T-helper 1 cell treated with Interleukin-12 subunit alpha and Interleukin-12 subunit beta and Interleukin-4 antibody, amounts not matched to agents 30 μg/mL and 1 μg/mL, for 36 hours (primary cell): ENCODE measurements around the gene COL4A1.

Experiments used
- H3K27ac Mint-ChIP-seq: one replicate; pipeline ENCODE4 v1.8.0; 2021; ENCODE audit warnings: mild to moderate bottlenecking, mixed read lengths
- H3K27me3 Mint-ChIP-seq: one replicate; pipeline ENCODE4 v1.8.0; 2021; ENCODE audit warnings: low read depth, mixed read lengths
- H3K36me3 Mint-ChIP-seq: one replicate; pipeline ENCODE4 v1.8.0; 2021; ENCODE audit warnings: low read depth, mixed read lengths
- H3K4me1 Mint-ChIP-seq: one replicate; pipeline ENCODE4 v1.8.0; 2021; ENCODE audit warnings: low read depth, mixed read lengths
- H3K4me3 Mint-ChIP-seq: one replicate; pipeline ENCODE4 v1.8.0; 2021; ENCODE audit warnings: mild to moderate bottlenecking, moderate library complexity, mixed read lengths
- H3K9me3 Mint-ChIP-seq: one replicate; pipeline ENCODE4 v1.8.0; 2021; ENCODE audit warnings: mixed read lengths

The COL4A1 gene

GRCh38 chr13:110132225-110132982 is 174.6 kb downstream of the COL4A1 start:
- peaks cover 16% of the 10 kb centered on the region for H3K27me3 Mint-ChIP-seq
- no peak overlapping the region for H3K27ac Mint-ChIP-seq
- peaks cover 3% of the 10 kb centered on the region for H3K4me1 Mint-ChIP-seq
- H3K9me3 Mint-ChIP-seq: no peaks in the 10 kb centered on the region
- no peaks in the 10 kb centered on the region for H3K36me3 Mint-ChIP-seq
- no peak overlapping the region for H3K4me3 Mint-ChIP-seq

GRCh38 chr13:110131424-110131823 is 175.5 kb downstream of the COL4A1 start:
- H3K4me1 Mint-ChIP-seq: no peaks in the 10 kb centered on the region
- no peaks in the 10 kb centered on the region for H3K36me3 Mint-ChIP-seq
- H3K27ac Mint-ChIP-seq: no peak overlapping the region
- no peaks in the 10 kb centered on the region for H3K9me3 Mint-ChIP-seq
- H3K27me3 Mint-ChIP-seq: peaks cover 19% of the 10 kb centered on the region
- no peak overlapping the region for H3K4me3 Mint-ChIP-seq

GRCh38 chr13:110130431-110130830 is 176.5 kb downstream of the COL4A1 start:
- peaks cover 21% of the 10 kb centered on the region for H3K27me3 Mint-ChIP-seq
- no peaks in the 10 kb centered on the region for H3K9me3 Mint-ChIP-seq
- no peaks in the 10 kb centered on the region for H3K36me3 Mint-ChIP-seq
- H3K4me3 Mint-ChIP-seq: no peak overlapping the region
- H3K27ac Mint-ChIP-seq: no peak overlapping the region
- H3K4me1 Mint-ChIP-seq: no peaks in the 10 kb centered on the region

- Mint-ChIP-seq H3K36me3 (no peaks in the 10 kb centered on the region), H3K9me3 (no peaks in the 10 kb centered on the region), H3K4me3 (no peak overlapping the region), H3K27ac (no peak overlapping the region), H3K27me3 (peaks cover 21% of the 10 kb centered on the region), H3K4me1 (no peaks in the 10 kb centered on the region)
These were observed 177.3 kb downstream of the COL4A1 start for GRCh38 chr13:110129539-110130186.

GRCh38 chr13:110129076-110129475 is 177.9 kb downstream of the COL4A1 start:
- Mint-ChIP-seq H3K27ac (no peak overlapping the region), H3K4me3 (no peak overlapping the region), H3K9me3 (no peaks in the 10 kb centered on the region), H3K4me1 (no peaks in the 10 kb centered on the region), H3K27me3 (peaks cover 21% of the 10 kb centered on the region), H3K36me3 (no peaks in the 10 kb centered on the region)

GRCh38 chr13:110128546-110128945 is 178.4 kb downstream of the COL4A1 start:
- H3K4me1 Mint-ChIP-seq: no peaks in the 10 kb centered on the region
- H3K36me3 Mint-ChIP-seq: no peaks in the 10 kb centered on the region
- peaks cover 21% of the 10 kb centered on the region for H3K27me3 Mint-ChIP-seq
- H3K9me3 Mint-ChIP-seq: no peaks in the 10 kb centered on the region
- H3K4me3 Mint-ChIP-seq: no peak overlapping the region
- H3K27ac Mint-ChIP-seq: no peak overlapping the region

- Mint-ChIP-seq H3K36me3 (no peaks in the 10 kb centered on the region), H3K27me3 (peaks cover 19% of the 10 kb centered on the region), H3K9me3 (no peaks in the 10 kb centered on the region), H3K4me3 (no peak overlapping the region), H3K4me1 (no peaks in the 10 kb centered on the region), H3K27ac (no peak overlapping the region)
These were observed 178.9 kb downstream of the COL4A1 start for GRCh38 chr13:110127986-110128511.

GRCh38 chr13:110126391-110126961 is 180.5 kb downstream of the COL4A1 start:
- Mint-ChIP-seq H3K36me3 (no peaks in the 10 kb centered on the region), H3K27ac (no peak overlapping the region), H3K9me3 (no peaks in the 10 kb centered on the region), H3K4me1 (no peaks in the 10 kb centered on the region), H3K27me3 (peaks cover 23% of the 10 kb centered on the region), H3K4me3 (no peak overlapping the region)

GRCh38 chr13:110125613-110126272 is 181.2 kb downstream of the COL4A1 start:
- H3K36me3 Mint-ChIP-seq: no peaks in the 10 kb centered on the region
- no peaks in the 10 kb centered on the region for H3K9me3 Mint-ChIP-seq
- no peak overlapping the region for H3K27ac Mint-ChIP-seq
- no peak overlapping the region for H3K4me3 Mint-ChIP-seq
- H3K27me3 Mint-ChIP-seq: peaks cover 23% of the 10 kb centered on the region
- no peaks in the 10 kb centered on the region for H3K4me1 Mint-ChIP-seq

- no peak overlapping the region for H3K4me3 Mint-ChIP-seq
- no peaks in the 10 kb centered on the region for H3K36me3 Mint-ChIP-seq
- no peaks in the 10 kb centered on the region for H3K9me3 Mint-ChIP-seq
- no peak overlapping the region for H3K27ac Mint-ChIP-seq
- H3K27me3 Mint-ChIP-seq: peaks cover 23% of the 10 kb centered on the region
- no peaks in the 10 kb centered on the region for H3K4me1 Mint-ChIP-seq
These were observed 181.8 kb downstream of the COL4A1 start for GRCh38 chr13:110125157-110125556.

GRCh38 chr13:110124201-110124940 is 182.6 kb downstream of the COL4A1 start:
- H3K4me3 Mint-ChIP-seq: no peak overlapping the region
- H3K4me1 Mint-ChIP-seq: no peaks in the 10 kb centered on the region
- H3K27me3 Mint-ChIP-seq: peaks cover 23% of the 10 kb centered on the region
- no peaks in the 10 kb centered on the region for H3K9me3 Mint-ChIP-seq
- no peaks in the 10 kb centered on the region for H3K36me3 Mint-ChIP-seq
- H3K27ac Mint-ChIP-seq: no peak overlapping the region

- H3K27me3 Mint-ChIP-seq: peaks cover 23% of the 10 kb centered on the region
- no peak overlapping the region for H3K27ac Mint-ChIP-seq
- H3K4me1 Mint-ChIP-seq: no peaks in the 10 kb centered on the region
- H3K9me3 Mint-ChIP-seq: no peaks in the 10 kb centered on the region
- no peak overlapping the region for H3K4me3 Mint-ChIP-seq
- H3K36me3 Mint-ChIP-seq: no peaks in the 10 kb centered on the region
These were observed 183.7 kb downstream of the COL4A1 start for GRCh38 chr13:110123041-110123809.

GRCh38 chr13:110121422-110122083 is 185.4 kb downstream of the COL4A1 start:
- Mint-ChIP-seq H3K4me1 (no peaks in the 10 kb centered on the region), H3K36me3 (no peaks in the 10 kb centered on the region), H3K9me3 (no peaks in the 10 kb centered on the region), H3K27me3 (peaks cover 12% of the 10 kb centered on the region), H3K27ac (no peak overlapping the region), H3K4me3 (no peak overlapping the region)
